NT2/D1 (cell line): ENCODE measurements around the gene ACOX3.

Experiments used
- DNase-seq: peaks from one replicate; pipeline ENCODE4 v3.0.0-alpha.2; 2011; ENCODE audit warnings: low read depth, low spot score
- H3K27me3 ChIP-seq: 2 replicates; pipeline ENCODE4 v1.6.0; 2011; ENCODE audit warnings: mild to moderate bottlenecking; ENCODE audit not compliant: insufficient read length, insufficient read depth
- H3K36me3 ChIP-seq: 2 replicates; pipeline ENCODE4 v1.6.1; 2011; ENCODE audit warnings: mild to moderate bottlenecking, low read length, mixed read lengths; ENCODE audit not compliant: insufficient read depth, insufficient read length
- H3K4me1 ChIP-seq: 2 replicates; pipeline ENCODE4 v1.5.1; 2011; ENCODE audit not compliant: insufficient read depth, insufficient read length
- H3K4me3 ChIP-seq: 2 replicates; pipeline ENCODE4 v1.5.1; 2011; ENCODE audit warnings: low read depth; ENCODE audit not compliant: insufficient read length
- H3K9ac ChIP-seq: 2 replicates; pipeline ENCODE4 v1.6.0; 2011; ENCODE audit warnings: low read depth; ENCODE audit not compliant: insufficient read length
- H3K9me3 ChIP-seq: 2 replicates; pipeline ENCODE4 v1.5.1; 2011; ENCODE audit warnings: mild to moderate bottlenecking, low read length; ENCODE audit not compliant: insufficient read depth
- SUZ12 ChIP-seq: IDR thresholded peaks from 2 replicates; pipeline ENCODE4 v1.6.1; 2011; ENCODE audit not compliant: insufficient read length, insufficient read depth; ENCODE audit errors: extremely low read depth
- YY1 ChIP-seq: IDR thresholded peaks from 2 replicates; pipeline ENCODE4 v1.6.1; 2011; ENCODE audit not compliant: insufficient read length, insufficient read depth
- ZNF274 ChIP-seq: IDR thresholded peaks from 2 replicates; pipeline ENCODE4 v1.6.1; 2011; ENCODE audit warnings: mild to moderate bottlenecking, low read depth, low read length

Gene ACOX3

DNA sequence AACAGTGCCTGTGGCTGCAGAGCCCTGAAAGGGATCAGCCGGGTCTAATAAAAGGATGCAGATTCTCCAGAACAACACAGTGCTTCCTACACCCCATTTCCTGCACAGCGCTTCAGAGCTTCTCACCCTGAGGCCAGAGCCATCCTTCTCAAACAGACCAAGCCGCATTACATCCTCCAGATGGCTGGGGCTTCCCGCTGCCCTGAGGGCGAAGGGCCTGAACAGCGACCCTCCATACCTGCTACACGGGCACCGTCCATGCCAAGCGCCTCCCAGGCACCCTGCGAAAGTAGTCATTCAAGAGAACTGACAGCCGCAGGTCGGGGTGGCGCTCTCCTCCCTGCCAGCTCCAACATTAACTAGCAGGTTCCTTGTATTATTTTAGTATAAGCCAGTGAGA lies 36.5 kb downstream of the ACOX3 start:
- Histone ChIP-seq H3K27me3 (no peaks in the 10 kb centered on the region), H3K4me1 (peaks cover 3% of the 10 kb centered on the region), H3K9ac (no peak overlapping the region), H3K9me3 (peaks cover 12% of the 10 kb centered on the region; the same call in 1 of the 2 replicates), H3K4me3 (no peak overlapping the region), H3K36me3 (peaks cover 38% of the 10 kb centered on the region)
- TF ChIP-seq ZNF274 (no peak), SUZ12 (no peak), YY1 (no peak)
- no peak for DNase-seq

DNA sequence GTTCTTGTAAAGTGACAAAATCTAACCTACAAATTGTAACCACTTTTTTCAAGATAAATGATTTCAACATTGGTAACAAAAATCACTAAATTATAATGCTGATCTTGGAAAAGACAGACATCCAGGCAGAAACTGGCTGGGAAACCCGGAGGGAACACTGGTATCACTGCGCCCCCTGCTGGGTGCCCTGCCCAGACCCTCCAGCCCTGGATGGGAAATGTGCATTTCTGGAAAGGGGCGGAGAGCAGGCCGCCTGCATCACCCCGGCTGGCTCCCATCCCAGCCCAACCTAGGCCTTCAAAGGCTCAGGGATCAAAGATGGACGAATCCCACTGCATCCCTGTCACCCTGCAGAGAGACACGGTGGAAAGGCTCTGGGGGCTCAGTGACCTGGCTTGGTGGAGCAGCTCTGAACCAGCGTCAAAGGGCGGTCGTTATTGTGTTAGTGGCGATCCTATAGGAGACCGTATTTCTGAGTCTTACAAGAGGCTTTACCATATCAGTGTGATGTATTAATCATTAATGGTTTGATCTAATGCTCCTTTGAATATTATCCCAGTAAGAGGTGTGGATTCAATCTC lies 37.3 kb downstream of the ACOX3 start:
- peak; percentile 61 for DNase-seq
- H3K4me3 ChIP-seq, result no peak overlapping the region
- TF ChIP-seq ZNF274 (no peak), YY1 (no peak), SUZ12 (no peak)
- H3K9me3 ChIP-seq, result peaks cover 12% of the 10 kb centered on the region; the same call in 1 of the 2 replicates
- no peaks in the 10 kb centered on the region for H3K27me3 ChIP-seq
- peaks cover 37% of the 10 kb centered on the region for H3K36me3 ChIP-seq
- H3K4me1 ChIP-seq, result peaks cover 3% of the 10 kb centered on the region
- no peak overlapping the region for H3K9ac ChIP-seq

DNA sequence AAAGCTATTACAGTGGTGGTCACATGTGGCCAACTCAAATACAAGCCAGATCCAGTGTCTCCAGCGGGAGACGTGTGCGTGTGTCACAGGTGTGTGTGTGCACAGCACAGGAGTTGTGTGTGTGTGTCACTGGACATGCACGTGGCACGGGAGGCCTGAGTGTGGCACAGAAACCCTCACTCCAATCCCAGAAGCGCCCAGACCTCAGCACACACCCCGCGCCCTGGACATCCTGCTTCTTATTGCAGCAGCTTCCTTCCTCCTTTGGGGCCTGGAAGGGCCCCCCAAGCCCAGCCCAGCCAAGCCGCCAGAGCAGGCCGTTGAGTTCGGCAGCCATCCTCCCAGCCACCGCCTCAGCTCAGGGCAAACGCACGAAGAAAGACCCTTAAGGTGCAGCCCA lies 37.9 kb downstream of the ACOX3 start:
- DNase-seq, result no peak
- H3K4me3 ChIP-seq, result no peak overlapping the region

DNA sequence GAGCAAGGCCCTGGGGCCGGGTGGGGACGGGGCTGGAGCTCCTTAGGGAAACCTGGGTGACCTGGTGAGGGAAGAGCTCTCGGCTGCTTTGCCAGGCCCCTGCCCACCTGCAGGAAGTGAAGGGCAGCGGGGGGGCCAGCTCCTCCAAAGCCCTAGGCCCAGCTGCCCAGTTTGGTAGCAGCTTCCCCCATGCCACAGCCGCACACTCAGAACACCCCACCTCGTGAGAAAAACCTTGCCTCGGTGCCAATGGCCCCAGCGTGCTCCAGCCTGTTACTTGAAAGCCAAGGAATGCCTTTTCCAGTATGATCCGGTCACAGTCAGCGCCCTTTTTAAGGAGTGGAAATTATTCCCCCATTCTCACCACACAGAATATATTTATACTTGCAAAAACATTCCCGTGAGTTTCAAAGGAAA lies 38.3 kb downstream of the ACOX3 start:
- no peak overlapping the region for H3K4me3 ChIP-seq
- no peak overlapping the region for H3K9ac ChIP-seq
- no peaks in the 10 kb centered on the region for H3K27me3 ChIP-seq
- H3K36me3 ChIP-seq, result peaks cover 33% of the 10 kb centered on the region
- H3K9me3 ChIP-seq, result peaks cover 12% of the 10 kb centered on the region; the same call in 1 of the 2 replicates
- no peak for DNase-seq
- H3K4me1 ChIP-seq, result peaks cover 7% of the 10 kb centered on the region
- no peak for TF ChIP-seq ZNF274
- no peak for TF ChIP-seq YY1
- TF ChIP-seq SUZ12, result no peak

More for the DNA sequence above, 37.9 kb downstream of the ACOX3 start:
- Histone ChIP-seq H3K9ac (no peak overlapping the region), H3K9me3 (peaks cover 12% of the 10 kb centered on the region; the same call in 1 of the 2 replicates), H3K27me3 (no peaks in the 10 kb centered on the region), H3K4me1 (peaks cover 3% of the 10 kb centered on the region), H3K36me3 (peaks cover 33% of the 10 kb centered on the region)
- TF ChIP-seq YY1 (no peak), ZNF274 (no peak), SUZ12 (no peak)

DNA sequence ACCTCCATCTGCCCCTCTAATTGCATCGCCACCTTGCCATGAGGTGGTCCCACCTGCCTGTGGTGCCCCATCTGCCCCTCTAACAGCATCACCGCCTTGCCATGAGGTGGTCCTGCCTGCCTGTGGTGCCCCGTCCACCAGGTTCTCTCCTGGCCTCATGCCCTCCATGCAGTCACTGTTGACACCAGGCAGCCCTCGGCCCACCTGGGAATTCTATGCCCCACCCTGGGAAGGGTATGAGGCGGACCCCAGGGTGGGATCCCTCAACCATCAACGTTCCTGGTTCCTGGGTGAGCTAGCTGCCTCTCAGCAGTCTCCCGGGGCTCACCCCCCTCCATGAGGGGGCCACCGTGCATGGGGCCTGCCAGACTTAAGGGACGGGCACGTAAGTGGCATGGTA lies 38.9 kb downstream of the ACOX3 start:
- Histone ChIP-seq H3K9ac (no peak overlapping the region), H3K36me3 (peaks cover 35% of the 10 kb centered on the region), H3K4me1 (peaks cover 11% of the 10 kb centered on the region), H3K27me3 (no peaks in the 10 kb centered on the region), H3K9me3 (peaks cover 10% of the 10 kb centered on the region; the same call in 1 of the 2 replicates), H3K4me3 (no peak overlapping the region)
- DNase-seq, result no peak
- TF ChIP-seq YY1 (no peak), SUZ12 (no peak), ZNF274 (no peak)

DNA sequence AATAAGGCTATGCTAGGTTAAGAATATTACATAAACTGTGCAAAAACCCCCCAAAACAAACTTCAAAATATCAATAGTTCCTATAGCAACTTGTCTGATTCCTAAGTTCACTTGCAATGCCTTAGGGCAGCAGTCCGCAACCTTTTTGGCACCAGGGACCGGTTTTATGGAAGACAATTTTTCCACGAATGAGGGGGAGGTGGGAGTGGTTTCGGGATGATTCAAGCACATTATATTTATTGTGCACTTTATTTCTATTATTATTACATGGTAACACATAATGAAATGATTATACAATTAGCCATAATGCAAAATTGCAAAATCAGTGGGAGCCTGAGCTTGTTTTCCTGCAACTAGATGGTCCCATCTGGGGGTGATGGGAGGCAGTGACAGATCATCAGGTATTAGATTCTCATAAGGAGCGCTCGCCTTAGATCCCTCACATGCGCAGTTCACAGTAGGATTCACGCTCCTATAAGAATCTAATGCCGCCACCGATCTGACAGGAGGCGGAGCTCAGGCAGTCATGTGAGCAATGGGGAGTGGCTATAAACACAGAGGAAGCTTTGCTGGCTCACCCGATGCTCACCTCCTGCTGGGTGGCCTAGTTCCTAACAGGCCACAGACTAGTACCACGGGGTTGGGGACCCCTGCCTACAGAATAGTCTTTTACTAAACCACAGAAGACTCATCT lies 39.7 kb downstream of the ACOX3 start:
- Histone ChIP-seq H3K27me3 (no peaks in the 10 kb centered on the region), H3K4me3 (no peak overlapping the region), H3K9me3 (peaks cover under 1% of the 10 kb centered on the region; the same call in 1 of the 2 replicates), H3K4me1 (peaks cover 11% of the 10 kb centered on the region), H3K36me3 (peaks cover 37% of the 10 kb centered on the region), H3K9ac (no peak overlapping the region)
- no peak for TF ChIP-seq SUZ12
- TF ChIP-seq YY1, result no peak
- TF ChIP-seq ZNF274, result no peak
- no peak for DNase-seq

DNA sequence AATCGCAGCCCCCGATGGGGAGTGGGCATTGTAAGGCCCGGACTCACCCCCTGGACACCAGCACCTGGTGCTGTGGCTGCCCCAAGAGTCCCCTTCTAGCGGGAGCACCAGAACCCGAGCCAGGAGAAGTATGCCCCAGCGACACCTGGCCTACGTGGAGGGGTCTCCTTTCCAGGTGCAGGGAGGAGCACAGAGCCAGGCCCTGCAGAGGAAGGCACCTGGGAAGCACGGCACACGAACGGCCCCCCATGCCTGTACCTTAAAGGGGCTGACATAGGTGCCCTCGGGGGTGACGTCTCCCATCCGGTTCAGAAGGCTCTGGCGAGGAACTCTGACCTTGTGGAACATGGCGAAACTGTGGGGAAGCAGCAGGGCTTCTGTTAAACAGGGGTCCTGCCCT lies 41.2 kb downstream of the ACOX3 start:
- Histone ChIP-seq H3K4me3 (no peak overlapping the region), H3K9me3 (no peaks in the 10 kb centered on the region), H3K4me1 (peaks cover 14% of the 10 kb centered on the region), H3K9ac (no peak overlapping the region), H3K27me3 (no peaks in the 10 kb centered on the region), H3K36me3 (peaks cover 32% of the 10 kb centered on the region)
- DNase-seq, result no peak
- TF ChIP-seq SUZ12, result no peak
- no peak for TF ChIP-seq YY1
- TF ChIP-seq ZNF274, result no peak
